ENCODE results near the gene SRCIN1.

The SRCIN1 gene

GRCh38 chr17:38589462-38590114 is 16.2 kb downstream of the SRCIN1 start:
- no peak overlapping the region for H3K4me3 ChIP-seq (ENCODE audit: low read depth, low read length)
- DNase-seq (ENCODE audit: low read depth, low spot score): no peak
- ChIA-PET CTCF (interaction anchor here (0.9 to 6.0 kb wide), 3 partner anchors 13 to 78 kb away, joined by 3 to 29 read pairs (median 3); no protein-coding TSS in a partner anchor), POLR2A (no interaction called here)
- no peak for TF ChIP-seq CTCF (IDR thresholded peaks at IDR 0.05; ENCODE audit: insufficient read depth, low read length, missing control alignments)

- POLR2A ChIA-PET: no interaction called here
- no peak for TF ChIP-seq CTCF (IDR thresholded peaks at IDR 0.05; ENCODE audit: insufficient read depth, low read length, missing control alignments)
These were observed 17.0 kb downstream of the SRCIN1 start for GRCh38 chr17:38588788-38589174.

GRCh38 chr17:38587947-38588787 is 17.6 kb downstream of the SRCIN1 start:
- POLR2A ChIA-PET: no interaction called here
- no peak for DNase-seq (ENCODE audit: low read depth, low spot score)
- H3K4me3 ChIP-seq (ENCODE audit: low read depth, low read length): no peak overlapping the region
- CTCF ChIA-PET: interaction anchor here (1.1 to 6.0 kb wide), 4 partner anchors 9 to 75 kb away, joined by 3 to 29 read pairs (median 6); no protein-coding TSS in a partner anchor
- TF ChIP-seq CTCF (IDR thresholded peaks at IDR 0.05; ENCODE audit: insufficient read depth, low read length, missing control alignments): no peak

More at GRCh38 chr17:38588788-38589174, 17.0 kb downstream of the SRCIN1 start:
- CTCF ChIA-PET: interaction anchor here (1.1 to 6.0 kb wide), 4 partner anchors 8 to 31 kb away, joined by 3 to 29 read pairs (median 4); no protein-coding TSS in a partner anchor
- DNase-seq (ENCODE audit: low read depth, low spot score): no peak
- no peak overlapping the region for H3K4me3 ChIP-seq (ENCODE audit: low read depth, low read length)

GRCh38 chr17:38587203-38587602 is 18.5 kb downstream of the SRCIN1 start:
- TF ChIP-seq CTCF (IDR thresholded peaks at IDR 0.05; ENCODE audit: insufficient read depth, low read length, missing control alignments): no peak
- CTCF ChIA-PET: interaction anchor here (1.2 to 6.0 kb wide), 5 partner anchors 10 to 76 kb away, joined by 4 to 62 read pairs (median 23); no protein-coding TSS in a partner anchor
- DNase-seq (ENCODE audit: low read depth, low spot score): no peak
- H3K4me3 ChIP-seq (ENCODE audit: low read depth, low read length): no peak overlapping the region
- POLR2A ChIA-PET: no interaction called here

GRCh38 chr17:38586788-38587187 is 19.0 kb downstream of the SRCIN1 start:
- no peak for TF ChIP-seq CTCF (IDR thresholded peaks at IDR 0.05; ENCODE audit: insufficient read depth, low read length, missing control alignments)
- POLR2A ChIA-PET: no interaction called here
- no peak overlapping the region for H3K4me3 ChIP-seq (ENCODE audit: low read depth, low read length)
- CTCF ChIA-PET: interaction anchor here (0.9 to 6.0 kb wide), 8 partner anchors 10 to 238 kb away, joined by 3 to 62 read pairs (median 6); no protein-coding TSS in a partner anchor
- DNase-seq (ENCODE audit: low read depth, low spot score): no peak
